K562 (cell line): ENCODE data around the gene ATP2A3. TPM values are rescaled to one million over a fixed set of nuclear protein-coding genes. Genes with fewer than 3 reads are reported as not detected.

Source experiments
- ATAC-seq: fragments of 200-7000 bp; cut with Tn5 transposase; 3 replicates; pipeline ENCODE4 v1.9.1; 2020; ENCODE audit warnings: moderate library complexity
- BruUV-seq: library from RNA; stranded (reverse); fragments of 400-500 nt; replicated peaks from 2 replicates; lab custom pipeline; 2021; lab: Mats Ljungman, UMichigan
- CTCF ChIA-PET: fragments of 300-600 bp; formaldehyde crosslinking; extraction: SDS; loops from one replicate; lab custom pipeline; 2021; ENCODE audit warnings: low intra/inter-chr PET ratio; lab: Yijun Ruan, JAX
- POLR2A ChIA-PET: fragments of 300-600, 350-650 bp; sonication (Branson Sonifier 250); formaldehyde crosslinking; extraction: SDS; loops from one replicate; lab custom pipeline; 2021; ENCODE audit warnings: antibody characterized with exemption, inconsistent platforms; lab: Yijun Ruan, JAX
- DNase-seq, 4 experiments: peaks; one replicate each; pipeline versions ENCODE4 v3.0.0 to v3.0.0-alpha.2; 2011 to 2018; ENCODE audit warnings: low spot score in 3 of 4, mixed read lengths in 3 of 4; ENCODE audit errors: extremely low read depth in 1 of 4
- FAIRE-seq: peaks from 2 replicates; lab custom pipeline; 2011; peaks lifted over from hg19 to GRCh38; lab: Jason Lieb, UNC
- H2AFZ ChIP-seq: 2 replicates; pipeline ENCODE4 v1.6.0; 2011; ENCODE audit warnings: low read depth, low read length, control low read depth, inconsistent platforms
- H3K27ac ChIP-seq: fragments of 200-600 bp; 3 replicates; pipeline ENCODE4 v1.8.0; 2011; ENCODE audit warnings: low read depth, mild to moderate bottlenecking, control low read depth, inconsistent platforms, low read length, moderate library complexity, mixed read lengths; ENCODE audit errors: extremely low read depth
- H3K27me3 ChIP-seq, 2 experiments: fragments of 300-600 bp in 1 of 2; 2 replicates in 1 of 2; 3 replicates in 1 of 2; pipeline versions ENCODE4 v1.6.0 to v1.8.0; 2011; ENCODE audit warnings: inconsistent platforms in 2 of 2, low read length in 2 of 2, mild to moderate bottlenecking in 1 of 2, mixed read lengths in 1 of 2, moderate library complexity in 1 of 2; ENCODE audit not compliant: control insufficient read depth in 2 of 2, insufficient read depth in 2 of 2
- H3K36me3 ChIP-seq: fragments of 300-600 bp; 3 replicates; pipeline ENCODE4 v1.8.0; 2011; ENCODE audit warnings: mild to moderate bottlenecking, low read length, inconsistent platforms; ENCODE audit not compliant: control insufficient read depth, insufficient read depth
- H3K4me1 ChIP-seq, 2 experiments: fragments of 200-600 bp in 1 of 2; replicated peaks in 1 of 2; 2 replicates in 1 of 2; 3 replicates in 1 of 2; pipeline versions ENCODE4 v1.5.1 to v1.8.0; 2011; ENCODE audit warnings: inconsistent platforms in 2 of 2, low read length in 2 of 2, mild to moderate bottlenecking in 1 of 2, mixed read lengths in 1 of 2, moderate library complexity in 1 of 2; ENCODE audit not compliant: control insufficient read depth in 2 of 2, insufficient read depth in 2 of 2
- H3K4me2 ChIP-seq: 2 replicates; pipeline ENCODE4 v1.6.1; 2011; ENCODE audit warnings: low read length, control low read depth, inconsistent platforms, mixed read lengths; ENCODE audit not compliant: insufficient read depth
- H3K4me3 ChIP-seq: fragments of 200-600 bp; sonication (generic), shearing (Covaris generic); 2 replicates; pipeline ENCODE4 v1.5.1; 2016; ENCODE audit warnings: control low read depth, inconsistent platforms
- H3K79me2 ChIP-seq: fragments of 200-600 bp; 3 replicates; pipeline ENCODE4 v1.8.0; 2011; ENCODE audit warnings: low read length, inconsistent platforms; ENCODE audit not compliant: control insufficient read depth, insufficient read depth
- H3K9ac ChIP-seq, 2 experiments: 2 replicates each; pipeline versions ENCODE4 v1.6.0 to v1.6.1; 2011; ENCODE audit warnings: low read depth in 2 of 2, low read length in 2 of 2, control low read depth in 1 of 2, inconsistent platforms in 1 of 2, mild to moderate bottlenecking in 1 of 2, mixed read lengths in 1 of 2; ENCODE audit not compliant: insufficient read depth in 1 of 2
- H3K9me1 ChIP-seq: one replicate; pipeline ENCODE4 v1.6.0; 2011; ENCODE audit warnings: inconsistent platforms, mild to moderate bottlenecking, low read length, moderate library complexity; ENCODE audit not compliant: control insufficient read depth, insufficient read depth
- H3K9me3 ChIP-seq: replicated peaks from 2 replicates; pipeline ENCODE4 v1.5.1; 2011; ENCODE audit warnings: low read depth, low read length, inconsistent platforms; ENCODE audit not compliant: control insufficient read depth, insufficient read depth
- H4K20me1 ChIP-seq: replicated peaks from 2 replicates; pipeline ENCODE4 v1.6.1; 2011; ENCODE audit warnings: low read length, inconsistent platforms, mixed read lengths; ENCODE audit not compliant: control insufficient read depth, insufficient read depth
- BRF2 ChIP-seq: IDR thresholded peaks from 3 replicates; pipeline ENCODE4 v1.6.1; 2011; ENCODE audit warnings: borderline replicate concordance, mild to moderate bottlenecking; ENCODE audit not compliant: insufficient read length, insufficient read depth
- ERF ChIP-seq: fragments of 450-650 bp; formaldehyde crosslinking; IDR thresholded peaks from 2 replicates; pipeline ENCODE4 v1.4.0; 2020; ENCODE audit warnings: mild to moderate bottlenecking, mixed read lengths
- KLF1 ChIP-seq: fragments of 450-650 bp; IDR thresholded peaks from 2 replicates; pipeline ENCODE4 v1.6.1; 2016; ENCODE audit warnings: missing genetic modification characterization, missing compliant biosample characterization
- MEF2D ChIP-seq: conservative IDR thresholded peaks from 2 replicates; pipeline ENCODE4 v1.6.1; 2016; ENCODE audit warnings: low read depth, missing genetic modification characterization, missing compliant biosample characterization
- NR1H2 ChIP-seq: sonication (generic); formaldehyde crosslinking; IDR thresholded peaks from 2 replicates; pipeline ENCODE4 v1.4.0; 2020; ENCODE audit warnings: mild to moderate bottlenecking, missing genetic modification reagents
- PCBP2 ChIP-seq: fragments of 200-400 bp; formaldehyde crosslinking; IDR thresholded peaks from 2 replicates; pipeline ENCODE4 v1.6.1; 2018; ENCODE audit warnings: low read length, low read depth, mild to moderate bottlenecking, moderate library complexity; ENCODE audit not compliant: poor library complexity, severe bottlenecking
- SREBF2 ChIP-seq: sonication (generic); formaldehyde crosslinking; IDR thresholded peaks from 2 replicates; pipeline ENCODE4 v1.4.0; 2020; ENCODE audit warnings: mild to moderate bottlenecking, missing genetic modification reagents
- ZNF24 ChIP-seq: fragments of 450-650 bp; IDR thresholded peaks from 2 replicates; pipeline ENCODE4 v1.6.1; 2016
- ZNF41 ChIP-seq: fragments of 250-450 bp; sonication (Bioruptor Pico); conservative IDR thresholded peaks from 2 replicates; pipeline ENCODE4 v1.4.0; 2020; ENCODE audit warnings: mild to moderate bottlenecking
- WGBS: fragments of 100-300 bp; shearing (Covaris generic); methylation state at CpG from one replicate; pipeline ENCODE4 v1.1.6; 2016; ENCODE audit warnings: low coverage, mixed read lengths; ENCODE audit not compliant: insufficient coverage; ENCODE audit errors: missing lambda C conversion rate; 5-methylcytosine and 5-hydroxymethylcytosine counted together
- in situ Hi-C: fragments of 300-500 bp; cut with MboI; formaldehyde crosslinking; loops from 4 replicates; pipeline ENCODE4 v1.15.0; 2018; ENCODE audit warnings: inconsistent platforms, mixed read lengths
- intact Hi-C: fragments of 100-400 bp; cut with micrococcal nuclease; formaldehyde crosslinking; loops from 2 replicates; pipeline ENCODE4 v1.14.2; 2022
- polyA plus RNA-seq, 8 experiments: library from polyadenylated mRNA; depleted of rRNA in 4 of 8; stranded (reverse) in 5 of 8; unstranded in 3 of 8; fragments of >200 nt; fragmentation: Nextera tagmentation in 2 of 8; fragmentation: Illumina TruSeq in 1 of 8; extraction: Ambion mirVana in 2 of 8; extraction: Trizol in 1 of 8; gene quantifications; 2 replicates each; pipeline versions ENCODE4 v1.2.1 to v1.2.3, GENCODE V29; 2011 to 2014; ENCODE audit warnings: inconsistent platforms in 1 of 8, missing spikeins in 1 of 8
- total RNA-seq, 7 experiments: library from RNA; depleted of rRNA in 6 of 7; stranded (reverse); fragments of >200 nt in 6 of 7; fragmentation: Illumina TruSeq in 2 of 7; extraction: Trizol in 2 of 7; gene quantifications; 2 replicates each; pipeline versions ENCODE4 v1.2.1 to v1.2.3, GENCODE V29; 2011 to 2021; ENCODE audit warnings: low replicate concordance in 1 of 7
- TF ChIP-seq, protein P1 (sequence below): sonication (generic); formaldehyde crosslinking; IDR thresholded peaks from 2 replicates; pipeline ENCODE4 v1.8.0; 2022; ENCODE audit warnings: mild to moderate bottlenecking, missing genetic modification reagents

Gene ATP2A3
- total and polyA plus RNA-seq, 9 of the 15 experiments (the other 6 are each of a cell fraction or from before 2014, with no cell fraction given): 0.65 to 103 (median 31.3) TPM

DNA sequence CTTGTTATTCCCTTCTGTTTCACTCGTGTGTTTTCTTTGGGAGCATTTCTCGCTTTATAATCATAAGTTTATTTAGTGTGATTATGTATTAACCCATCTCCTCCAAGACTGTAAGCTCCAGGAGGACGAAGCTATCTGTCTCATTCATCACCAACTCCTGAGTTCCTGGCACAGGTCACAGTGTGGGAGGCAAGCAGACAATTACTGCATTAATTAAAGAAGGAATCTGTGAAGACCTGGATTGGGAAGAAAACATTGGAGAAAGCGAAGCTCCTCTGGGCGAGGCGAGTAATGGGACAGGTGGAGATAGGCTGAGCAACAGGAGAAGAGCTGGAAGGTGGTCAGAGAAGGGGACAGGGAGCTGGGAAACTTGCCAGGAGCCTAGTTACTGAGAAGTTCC is 63.6 kb downstream of the ATP2A3 start:
- TF ChIP-seq, protein P1, sequence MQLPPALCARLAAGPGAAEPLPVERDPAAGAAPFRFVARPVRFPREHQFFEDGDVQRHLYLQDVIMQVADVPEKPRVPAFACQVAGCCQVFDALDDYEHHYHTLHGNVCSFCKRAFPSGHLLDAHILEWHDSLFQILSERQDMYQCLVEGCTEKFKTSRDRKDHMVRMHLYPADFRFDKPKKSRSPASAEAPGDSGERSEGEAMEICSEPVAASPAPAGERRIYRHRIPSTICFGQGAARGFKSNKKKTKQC (CRISPR knock-in tag): no peak
- TF ChIP-seq KLF1: no peak
- TF ChIP-seq ERF (CRISPR knock-in tag): no peak
- TF ChIP-seq PCBP2: no peak
- TF ChIP-seq NR1H2: no peak
- no peak for TF ChIP-seq BRF2
- TF ChIP-seq ZNF24: no peak
- TF ChIP-seq MEF2D (tag): no peak
- no peak for TF ChIP-seq SREBF2 (CRISPR knock-in tag)
- no peak for TF ChIP-seq ZNF41
- TF ChIP-seq, all 486 proteins: peak for 0
- CTCF ChIA-PET: no interaction called here
- in situ Hi-C loops (no loop called here), intact Hi-C loops (loop anchor here (10.0 kb wide), 2 partner anchors 56 to 166 kb away; partner anchors contain the start of gene NCBP3)
- no peak overlapping the region for H2AFZ ChIP-seq
- ATAC-seq (no peak), DNase-seq (no peak), FAIRE-seq (peak; percentile 29)
- H3K27ac ChIP-seq: no peak overlapping the region
- no peaks in the 10 kb centered on the region for H3K36me3 ChIP-seq
- H3K4me1 ChIP-seq: peaks cover 0 to 33% of the 10 kb centered on the region in 2 experiments; a peak in 2 of 5 replicates
- no peak overlapping the region for H3K9ac ChIP-seq
- no peaks in the 10 kb centered on the region for H3K27me3 ChIP-seq
- POLR2A ChIA-PET: interaction anchor here (0.6 to 1.7 kb wide), 2 partner anchors 11 to 60 kb away, joined by 3 to 4 read pairs; no protein-coding TSS in a partner anchor
- no peaks in the 10 kb centered on the region for H3K79me2 ChIP-seq
- H4K20me1 ChIP-seq: no peaks in the 10 kb centered on the region
- 32% methylated on average over 6 of the region's 6 CpGs for WGBS
- no peak overlapping the region for H3K4me2 ChIP-seq
- no peaks in the 10 kb centered on the region for H3K9me3 ChIP-seq
- H3K9me1 ChIP-seq: no peaks in the 10 kb centered on the region
- BruUV-seq: no TSS peak
- no peak overlapping the region for H3K4me3 ChIP-seq
